H9 (cell line): ENCODE data around the gene DACT3. TPM values are rescaled to one million over a fixed set of nuclear protein-coding genes. Genes with fewer than 3 reads are reported as not detected.

ENCODE experiments used
- DNase-seq: peaks from one replicate; pipeline ENCODE4 v3.0.0-alpha.2; 2017
- H2AFZ ChIP-seq: one replicate; pipeline ENCODE4 v1.6.1; 2013; ENCODE audit warnings: mild to moderate bottlenecking, low read length, control low read depth, moderate library complexity
- H2AK5ac ChIP-seq: 2 replicates; pipeline ENCODE4 v1.6.1; 2013; ENCODE audit warnings: low read length, control low read depth, mixed read lengths; ENCODE audit not compliant: insufficient read length
- H2BK120ac ChIP-seq: one replicate; pipeline ENCODE4 v1.6.1; 2013; ENCODE audit warnings: low read depth, mild to moderate bottlenecking, low read length, control low read depth, inconsistent platforms; ENCODE audit not compliant: poor library complexity, severe bottlenecking
- H2BK12ac ChIP-seq: 2 replicates; pipeline ENCODE4 v1.6.1; 2013; ENCODE audit warnings: low read length, control low read depth, mixed read lengths, low read depth; ENCODE audit not compliant: insufficient read length
- H2BK15ac ChIP-seq: 2 replicates; pipeline ENCODE4 v1.6.1; 2013; ENCODE audit warnings: low read depth, low read length, control low read depth
- H2BK20ac ChIP-seq: one replicate; pipeline ENCODE4 v1.6.1; 2013; ENCODE audit warnings: low read depth, mild to moderate bottlenecking, low read length, control low read depth, inconsistent platforms; ENCODE audit not compliant: poor library complexity, severe bottlenecking
- H2BK5ac ChIP-seq: 2 replicates; pipeline ENCODE4 v1.6.1; 2013; ENCODE audit warnings: low read length, control low read depth, mixed read lengths; ENCODE audit not compliant: insufficient read length
- H3K14ac ChIP-seq: 2 replicates; pipeline ENCODE4 v1.6.1; 2013; ENCODE audit warnings: low read length, control low read depth; ENCODE audit not compliant: insufficient read depth
- H3K18ac ChIP-seq: 2 replicates; pipeline ENCODE4 v1.6.1; 2013; ENCODE audit warnings: low read depth, mild to moderate bottlenecking, mixed read lengths, low read length, control low read depth; ENCODE audit not compliant: insufficient read length
- H3K23ac ChIP-seq: 2 replicates; pipeline ENCODE4 v1.6.1; 2013; ENCODE audit warnings: low read length, control low read depth, mixed read lengths, low read depth; ENCODE audit not compliant: insufficient read length
- H3K23me2 ChIP-seq: 2 replicates; pipeline ENCODE4 v1.6.1; 2013; ENCODE audit warnings: low read depth, mild to moderate bottlenecking, mixed read lengths, low read length, control low read depth; ENCODE audit not compliant: insufficient read length, poor library complexity, severe bottlenecking
- H3K27ac ChIP-seq: 2 replicates; pipeline ENCODE4 v1.5.1; 2013; ENCODE audit warnings: low read length, control low read depth, mixed read lengths, low read depth; ENCODE audit not compliant: insufficient read length
- H3K27me3 ChIP-seq: 2 replicates; pipeline ENCODE4 v1.6.1; 2013; ENCODE audit warnings: low read length, control low read depth, inconsistent platforms; ENCODE audit not compliant: insufficient read depth
- H3K4ac ChIP-seq: 2 replicates; pipeline ENCODE4 v1.6.1; 2013; ENCODE audit warnings: low read depth, mild to moderate bottlenecking, control low read depth, inconsistent platforms, low read length, moderate library complexity
- H3K4me1 ChIP-seq: 2 replicates; pipeline ENCODE4 v1.6.1; 2013; ENCODE audit warnings: low read length, control low read depth, inconsistent platforms; ENCODE audit not compliant: insufficient read depth
- H3K4me2 ChIP-seq: 2 replicates; pipeline ENCODE4 v1.6.1; 2013; ENCODE audit warnings: low read length, control low read depth, mixed read lengths; ENCODE audit not compliant: insufficient read length, insufficient read depth
- H3K56ac ChIP-seq: 2 replicates; pipeline ENCODE4 v1.6.1; 2013; ENCODE audit warnings: low read depth, mild to moderate bottlenecking, mixed read lengths, low read length, control low read depth; ENCODE audit not compliant: insufficient read length
- H3K79me1 ChIP-seq: 2 replicates; pipeline ENCODE4 v1.6.1; 2013; ENCODE audit warnings: low read depth, mild to moderate bottlenecking, moderate library complexity, low read length, control low read depth, inconsistent platforms; ENCODE audit not compliant: insufficient read depth, poor library complexity, severe bottlenecking
- H3K79me2 ChIP-seq: 2 replicates; pipeline ENCODE4 v1.6.1; 2013; ENCODE audit warnings: low read length, control low read depth, inconsistent platforms; ENCODE audit not compliant: insufficient read depth
- H3K9ac ChIP-seq: 2 replicates; pipeline ENCODE4 v1.6.1; 2013; ENCODE audit warnings: low read length, control low read depth, mixed read lengths; ENCODE audit not compliant: insufficient read length; ENCODE audit errors: extremely low read depth
- H3K9me3 ChIP-seq: one replicate; pipeline ENCODE4 v1.6.1; 2013; ENCODE audit warnings: low read depth, low read length, inconsistent platforms; ENCODE audit not compliant: control insufficient read depth
- H3T11ph ChIP-seq: one replicate; pipeline ENCODE4 v1.6.1; 2013; ENCODE audit warnings: mild to moderate bottlenecking, low read length, control low read depth, inconsistent platforms
- H4K20me1 ChIP-seq: one replicate; pipeline ENCODE4 v1.6.1; 2013; ENCODE audit not compliant: control insufficient read depth, insufficient read length, insufficient read depth
- H4K5ac ChIP-seq: 2 replicates; pipeline ENCODE4 v1.6.1; 2013; ENCODE audit warnings: low read depth, mild to moderate bottlenecking, mixed read lengths, low read length, control low read depth; ENCODE audit not compliant: insufficient read length
- H4K8ac ChIP-seq: replicated peaks from 2 replicates; pipeline ENCODE4 v1.6.1; 2013; ENCODE audit warnings: low read length, control low read depth, mixed read lengths, low read depth; ENCODE audit not compliant: insufficient read length
- H4K91ac ChIP-seq: 2 replicates; pipeline ENCODE4 v1.6.1; 2013; ENCODE audit warnings: low read depth, mild to moderate bottlenecking, moderate library complexity, mixed read lengths, low read length, control low read depth; ENCODE audit not compliant: insufficient read length
- H3K27ac Mint-ChIP-seq, 3 experiments: 2 replicates in 2 of 3; 3 replicates in 1 of 3; pipeline ENCODE4 v1.8.0; 2020 to 2021; ENCODE audit warnings: mixed read lengths in 3 of 3, mild to moderate bottlenecking in 1 of 3, moderate library complexity in 1 of 3
- H3K27me3 Mint-ChIP-seq: 2 replicates; pipeline ENCODE4 v1.8.0; 2021; ENCODE audit warnings: low read depth, mild to moderate bottlenecking, moderate library complexity, mixed read lengths
- H3K36me3 Mint-ChIP-seq, 3 experiments: 2 replicates in 2 of 3; 3 replicates in 1 of 3; pipeline ENCODE4 v1.8.0; 2020 to 2021; ENCODE audit warnings: low read depth in 3 of 3, mixed read lengths in 3 of 3; ENCODE audit not compliant: insufficient read depth in 1 of 3
- H3K4me1 Mint-ChIP-seq, 2 experiments: 2 replicates each; pipeline ENCODE4 v1.8.0; 2020; ENCODE audit warnings: mixed read lengths in 2 of 2
- H3K4me3 Mint-ChIP-seq, 2 experiments: 2 replicates in 1 of 2; 3 replicates in 1 of 2; pipeline ENCODE4 v1.8.0; 2020 to 2021; ENCODE audit warnings: mild to moderate bottlenecking in 2 of 2, mixed read lengths in 2 of 2, moderate library complexity in 1 of 2
- H3K9me3 Mint-ChIP-seq, 2 experiments: 2 replicates in 1 of 2; 3 replicates in 1 of 2; pipeline ENCODE4 v1.8.0; 2020; ENCODE audit warnings: mild to moderate bottlenecking in 2 of 2, mixed read lengths in 2 of 2, moderate library complexity in 1 of 2
- WGBS: extraction: QIAGEN DNeasy Blood & Tissue Kit; methylation state at CpG from one replicate; pipeline ENCODE4 v1.1.7; 2013; ENCODE audit warnings: missing lambda C conversion rate, low lambda C conversion rate, mixed read lengths; ENCODE audit not compliant: insufficient read length; ENCODE audit errors: extremely low coverage; 5-methylcytosine and 5-hydroxymethylcytosine counted together
- total RNA-seq: library from RNA; stranded (reverse); gene quantifications from 2 replicates; pipeline ENCODE4 v1.2.1, GENCODE V29; 2021
- TF ChIP-seq, protein P1 (sequence below): fragments of 200-600 bp; sonication (generic); conservative IDR thresholded peaks from 3 replicates; pipeline ENCODE4 v1.8.0; 2021; ENCODE audit warnings: antibody characterized with exemption, mild to moderate bottlenecking

The DACT3 gene
- total RNA-seq, 1 experiment from 2014 or later: 0.87 TPM

DNA sequence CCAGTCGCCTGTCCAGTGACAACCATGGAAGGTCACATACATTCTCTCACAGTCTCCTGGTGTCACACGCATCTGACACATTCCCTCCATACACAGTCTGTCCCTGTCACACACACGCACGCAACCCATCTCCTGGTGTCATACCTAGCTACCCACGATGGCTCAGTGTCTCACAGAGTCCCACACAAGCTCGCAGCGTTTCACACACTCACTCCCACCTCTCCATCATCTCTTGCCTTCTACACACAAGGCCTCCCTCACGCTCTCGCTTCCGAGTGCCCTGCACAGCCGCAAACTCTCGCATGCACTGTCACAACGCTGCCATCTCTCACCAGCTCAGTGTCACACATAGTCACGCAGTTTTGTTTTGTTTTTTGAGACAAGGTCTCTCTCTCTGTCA lies 23.8 kb downstream of the DACT3 start:
- Histone ChIP-seq H3K9me3 (no peaks in the 10 kb centered on the region), H2AFZ (no peak overlapping the region), H3K18ac (no peak overlapping the region), H3K23me2 (peaks cover 19% of the 10 kb centered on the region), H4K5ac (no peak overlapping the region), H3T11ph (no peak overlapping the region), H3K27me3 (peaks cover 26% of the 10 kb centered on the region), H2BK20ac (no peak overlapping the region), H3K79me1 (no peaks in the 10 kb centered on the region), H2AK5ac (no peak overlapping the region), H3K4ac (no peak overlapping the region), H3K79me2 (no peaks in the 10 kb centered on the region), H3K4me1 (no peaks in the 10 kb centered on the region), H3K9ac (no peak overlapping the region), H4K8ac (no peak overlapping the region), H4K20me1 (no peaks in the 10 kb centered on the region), H2BK120ac (no peak overlapping the region), H2BK5ac (no peak overlapping the region), H3K14ac (no peak overlapping the region), H3K56ac (no peak overlapping the region), H3K23ac (no peak overlapping the region), H3K4me2 (no peak overlapping the region), H4K91ac (no peak overlapping the region), H3K27ac (no peak overlapping the region), H2BK12ac (no peak overlapping the region), H2BK15ac (no peak overlapping the region)
- H3K27ac Mint-ChIP-seq: no peak overlapping the region
- peaks cover 56% of the 10 kb centered on the region for H3K27me3 Mint-ChIP-seq
- peaks cover 12 to 15% of the 10 kb centered on the region in 2 experiments for H3K4me1 Mint-ChIP-seq
- TF ChIP-seq, protein P1, sequence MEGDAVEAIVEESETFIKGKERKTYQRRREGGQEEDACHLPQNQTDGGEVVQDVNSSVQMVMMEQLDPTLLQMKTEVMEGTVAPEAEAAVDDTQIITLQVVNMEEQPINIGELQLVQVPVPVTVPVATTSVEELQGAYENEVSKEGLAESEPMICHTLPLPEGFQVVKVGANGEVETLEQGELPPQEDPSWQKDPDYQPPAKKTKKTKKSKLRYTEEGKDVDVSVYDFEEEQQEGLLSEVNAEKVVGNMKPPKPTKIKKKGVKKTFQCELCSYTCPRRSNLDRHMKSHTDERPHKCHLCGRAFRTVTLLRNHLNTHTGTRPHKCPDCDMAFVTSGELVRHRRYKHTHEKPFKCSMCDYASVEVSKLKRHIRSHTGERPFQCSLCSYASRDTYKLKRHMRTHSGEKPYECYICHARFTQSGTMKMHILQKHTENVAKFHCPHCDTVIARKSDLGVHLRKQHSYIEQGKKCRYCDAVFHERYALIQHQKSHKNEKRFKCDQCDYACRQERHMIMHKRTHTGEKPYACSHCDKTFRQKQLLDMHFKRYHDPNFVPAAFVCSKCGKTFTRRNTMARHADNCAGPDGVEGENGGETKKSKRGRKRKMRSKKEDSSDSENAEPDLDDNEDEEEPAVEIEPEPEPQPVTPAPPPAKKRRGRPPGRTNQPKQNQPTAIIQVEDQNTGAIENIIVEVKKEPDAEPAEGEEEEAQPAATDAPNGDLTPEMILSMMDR: no peak
- H3K4me3 Mint-ChIP-seq: no peak overlapping the region
- no CpG with 5 or more reads among the region's 14 CpGs for WGBS
- H3K36me3 Mint-ChIP-seq: no peaks in the 10 kb centered on the region
- no peaks in the 10 kb centered on the region for H3K9me3 Mint-ChIP-seq
- DNase-seq: no peak
